ENCODE results near the gene FOXK1. TPM values are rescaled to one million over a fixed set of nuclear protein-coding genes. Genes with fewer than 3 reads are reported as not detected.

FOXK1 gene
- total and polyA plus RNA-seq, 9 of the 15 experiments (the other 6 are each of a cell fraction or from before 2014, with no cell fraction given) = 0.32 to 45.5 (median 8.1) TPM

GRCh38 chr7:4633012-4633411 is 49.1 kb upstream of the FOXK1 start (continued):
- TF ChIP-seq REST (IDR thresholded peaks at IDR 0.05; ENCODE audit: borderline replicate concordance) (peak; percentile 38; the same call in 1 of the 2 replicates), REST (CRISPR knock-in tag; IDR thresholded peaks at IDR 0.05; ENCODE audit: low read depth) (no peak), CTBP1 (IDR thresholded peaks at IDR 0.05; ENCODE audit: borderline replicate concordance) (peak; percentile 34; the same call in 1 of the 2 replicates), CC2D1A (IDR thresholded peaks at IDR 0.05) (0 out of 2 replicates have a peak, but pooled peaks have one; percentile 22), STAT5B (CRISPR knock-in tag; IDR thresholded peaks at IDR 0.05) (no peak), ARNT (IDR thresholded peaks at IDR 0.05) (peak in 1 of 2 experiments; percentile 43; a peak in 2 of 4 replicates)

Measured in K562 (cell line).